ENCODE results near the gene PIEZO2.

PIEZO2 gene

GRCh38 chr18:10724666-10725065 is 424.7 kb downstream of the PIEZO2 start:
- no peak overlapping the region for H3K9ac ChIP-seq (ENCODE audit: low read length)
- no peak overlapping the region for H3K14ac ChIP-seq (ENCODE audit: low read length)
- no peak overlapping the region for H3K23ac ChIP-seq (ENCODE audit: low read length)
- H3K4me3 ChIP-seq (ENCODE audit: low read depth, low read length), result no peak overlapping the region
- H3K18ac ChIP-seq (ENCODE audit: low read length), result no peak overlapping the region
- H3K4me2 ChIP-seq (ENCODE audit: low read length), result no peak overlapping the region
- no peaks in the 10 kb centered on the region for H3K79me1 ChIP-seq (ENCODE audit: low read length)
- no peak overlapping the region for H2BK12ac ChIP-seq (ENCODE audit: low read length)
- H3K9me3 ChIP-seq (ENCODE audit: insufficient read depth, low read depth, low read length), result peaks cover 4% of the 10 kb centered on the region
- no peak overlapping the region for H2AK5ac ChIP-seq (ENCODE audit: low read length)
- H3K79me2 ChIP-seq (ENCODE audit: control insufficient read depth, insufficient read depth, low read length, poor library complexity), result no peaks in the 10 kb centered on the region
- H2BK120ac ChIP-seq (ENCODE audit: insufficient read depth, low read length, poor library complexity), result no peak overlapping the region
- no peaks in the 10 kb centered on the region for H3K4me1 ChIP-seq (ENCODE audit: control insufficient read depth in 1 of 2, insufficient read depth in 2 of 2, low read length in 2 of 2)
- no peak overlapping the region for H4K12ac ChIP-seq (ENCODE audit: low read depth, low read length)
- no CpG with 5 or more reads among the region's 18 CpGs for WGBS (ENCODE audit: extremely low coverage, insufficient coverage, insufficient read length)
- no peak overlapping the region for H2AFZ ChIP-seq (ENCODE audit: insufficient read depth, low read length, poor library complexity)
- H3K4ac ChIP-seq (ENCODE audit: low read depth, low read length), result no peak overlapping the region
- no peak for DNase-seq
- H4K91ac ChIP-seq (ENCODE audit: low read depth, low read length), result no peak overlapping the region
- H3K36me3 ChIP-seq (ENCODE audit: control insufficient read depth in 1 of 2, insufficient read depth in 2 of 2, low read length in 2 of 2), result no peaks in the 10 kb centered on the region
- H4K8ac ChIP-seq (ENCODE audit: low read depth, low read length), result no peak overlapping the region
- H2BK5ac ChIP-seq (ENCODE audit: low read depth, low read length, poor library complexity), result no peak overlapping the region
- no peak overlapping the region for H3K27ac ChIP-seq (ENCODE audit: low read depth, low read length)
- H3K27me3 ChIP-seq (ENCODE audit: insufficient read depth, low read length), result no peaks in the 10 kb centered on the region

- Histone ChIP-seq H3K79me2 (ENCODE audit: control insufficient read depth, insufficient read depth, low read length, poor library complexity) (no peaks in the 10 kb centered on the region), H3K4ac (ENCODE audit: low read depth, low read length) (no peak overlapping the region), H2AK5ac (ENCODE audit: low read length) (no peak overlapping the region), H4K91ac (ENCODE audit: low read depth, low read length) (no peak overlapping the region), H3K79me1 (ENCODE audit: low read length) (no peaks in the 10 kb centered on the region), H3K18ac (ENCODE audit: low read length) (no peak overlapping the region), H3K23ac (ENCODE audit: low read length) (no peak overlapping the region), H4K8ac (ENCODE audit: low read depth, low read length) (no peak overlapping the region), H4K12ac (ENCODE audit: low read depth, low read length) (no peak overlapping the region), H3K9me3 (ENCODE audit: insufficient read depth, low read depth, low read length) (peaks cover 4% of the 10 kb centered on the region), H2BK12ac (ENCODE audit: low read length) (no peak overlapping the region), H3K9ac (ENCODE audit: low read length) (no peak overlapping the region), H2AFZ (ENCODE audit: insufficient read depth, low read length, poor library complexity) (no peak overlapping the region), H3K27me3 (ENCODE audit: insufficient read depth, low read length) (no peaks in the 10 kb centered on the region), H2BK5ac (ENCODE audit: low read depth, low read length, poor library complexity) (no peak overlapping the region), H3K4me3 (ENCODE audit: low read depth, low read length) (no peak overlapping the region), H2BK120ac (ENCODE audit: insufficient read depth, low read length, poor library complexity) (no peak overlapping the region), H3K14ac (ENCODE audit: low read length) (no peak overlapping the region), H3K4me2 (ENCODE audit: low read length) (no peak overlapping the region), H3K4me1 (ENCODE audit: control insufficient read depth in 1 of 2, insufficient read depth in 2 of 2, low read length in 2 of 2) (no peaks in the 10 kb centered on the region), H3K36me3 (ENCODE audit: control insufficient read depth in 1 of 2, insufficient read depth in 2 of 2, low read length in 2 of 2) (no peaks in the 10 kb centered on the region), H3K27ac (ENCODE audit: low read depth, low read length) (no peak overlapping the region)
- no peak for DNase-seq
- no CpG with 5 or more reads among the region's 4 CpGs for WGBS (ENCODE audit: extremely low coverage, insufficient coverage, insufficient read length)
Measured at GRCh38 chr18:10723496-10723895, 425.9 kb downstream of the PIEZO2 start.

GRCh38 chr18:10718809-10719208 is 430.6 kb downstream of the PIEZO2 start:
- H3K23ac ChIP-seq (ENCODE audit: low read length), result no peak overlapping the region
- H3K4me3 ChIP-seq (ENCODE audit: low read depth, low read length), result no peak overlapping the region
- H2BK120ac ChIP-seq (ENCODE audit: insufficient read depth, low read length, poor library complexity), result no peak overlapping the region
- no peaks in the 10 kb centered on the region for H3K27me3 ChIP-seq (ENCODE audit: insufficient read depth, low read length)
- no peaks in the 10 kb centered on the region for H3K79me2 ChIP-seq (ENCODE audit: control insufficient read depth, insufficient read depth, low read length, poor library complexity)
- no peak overlapping the region for H3K4ac ChIP-seq (ENCODE audit: low read depth, low read length)
- no peak overlapping the region for H2AFZ ChIP-seq (ENCODE audit: insufficient read depth, low read length, poor library complexity)
- no peak overlapping the region for H2BK5ac ChIP-seq (ENCODE audit: low read depth, low read length, poor library complexity)
- H3K4me1 ChIP-seq (ENCODE audit: control insufficient read depth in 1 of 2, insufficient read depth in 2 of 2, low read length in 2 of 2), result no peaks in the 10 kb centered on the region
- H2BK12ac ChIP-seq (ENCODE audit: low read length), result no peak overlapping the region
- WGBS (ENCODE audit: extremely low coverage, insufficient coverage, insufficient read length), result no CpG with 5 or more reads among the region's 3 CpGs
- H4K8ac ChIP-seq (ENCODE audit: low read depth, low read length), result no peak overlapping the region
- H4K12ac ChIP-seq (ENCODE audit: low read depth, low read length), result no peak overlapping the region
- H3K9ac ChIP-seq (ENCODE audit: low read length), result no peak overlapping the region
- H2AK5ac ChIP-seq (ENCODE audit: low read length), result no peak overlapping the region
- H3K4me2 ChIP-seq (ENCODE audit: low read length), result no peak overlapping the region
- DNase-seq, result no peak
- H3K9me3 ChIP-seq (ENCODE audit: insufficient read depth, low read depth, low read length), result no peaks in the 10 kb centered on the region
- H3K79me1 ChIP-seq (ENCODE audit: low read length), result no peaks in the 10 kb centered on the region
- H3K18ac ChIP-seq (ENCODE audit: low read length), result no peak overlapping the region
- H3K36me3 ChIP-seq (ENCODE audit: control insufficient read depth in 1 of 2, insufficient read depth in 2 of 2, low read length in 2 of 2), result no peaks in the 10 kb centered on the region
- H3K14ac ChIP-seq (ENCODE audit: low read length), result no peak overlapping the region
- no peak overlapping the region for H4K91ac ChIP-seq (ENCODE audit: low read depth, low read length)
- no peak overlapping the region for H3K27ac ChIP-seq (ENCODE audit: low read depth, low read length)

- Histone ChIP-seq H3K4me2 (ENCODE audit: low read length) (no peak overlapping the region), H3K79me1 (ENCODE audit: low read length) (no peaks in the 10 kb centered on the region), H2BK5ac (ENCODE audit: low read depth, low read length, poor library complexity) (no peak overlapping the region), H3K9ac (ENCODE audit: low read length) (no peak overlapping the region), H2AK5ac (ENCODE audit: low read length) (no peak overlapping the region), H2BK12ac (ENCODE audit: low read length) (no peak overlapping the region), H2BK120ac (ENCODE audit: insufficient read depth, low read length, poor library complexity) (no peak overlapping the region), H2AFZ (ENCODE audit: insufficient read depth, low read length, poor library complexity) (no peak overlapping the region), H3K27ac (ENCODE audit: low read depth, low read length) (no peak overlapping the region), H3K9me3 (ENCODE audit: insufficient read depth, low read depth, low read length) (no peaks in the 10 kb centered on the region), H3K18ac (ENCODE audit: low read length) (no peak overlapping the region), H3K4ac (ENCODE audit: low read depth, low read length) (no peak overlapping the region), H4K91ac (ENCODE audit: low read depth, low read length) (no peak overlapping the region), H3K27me3 (ENCODE audit: insufficient read depth, low read length) (no peaks in the 10 kb centered on the region), H4K8ac (ENCODE audit: low read depth, low read length) (no peak overlapping the region), H3K36me3 (ENCODE audit: control insufficient read depth in 1 of 2, insufficient read depth in 2 of 2, low read length in 2 of 2) (no peaks in the 10 kb centered on the region), H3K4me1 (ENCODE audit: control insufficient read depth in 1 of 2, insufficient read depth in 2 of 2, low read length in 2 of 2) (no peaks in the 10 kb centered on the region), H3K4me3 (ENCODE audit: low read depth, low read length) (no peak overlapping the region), H3K79me2 (ENCODE audit: control insufficient read depth, insufficient read depth, low read length, poor library complexity) (no peaks in the 10 kb centered on the region), H3K14ac (ENCODE audit: low read length) (no peak overlapping the region), H3K23ac (ENCODE audit: low read length) (no peak overlapping the region), H4K12ac (ENCODE audit: low read depth, low read length) (no peak overlapping the region)
- DNase-seq, result no peak
- WGBS (ENCODE audit: extremely low coverage, insufficient coverage, insufficient read length), result no CpG with 5 or more reads among the region's 9 CpGs
Measured at GRCh38 chr18:10715791-10716190, 433.6 kb downstream of the PIEZO2 start.
